Cardiac fibroblast (primary cell): ENCODE results near the gene SYT7.

Experiments
- DNase-seq, 2 donors: peaks; one replicate each; pipeline versions ENCODE4 v3.0.0 to v3.0.0-alpha.2; 2010; ENCODE audit warnings: low read depth in 2 of 2
- H3K4me3 ChIP-seq, 2 donors: replicated peaks in 1 of 2; 1 replicate in 1 of 2; 2 replicates in 1 of 2; pipeline ENCODE4 v1.5.1; 2011; ENCODE audit warnings: low read depth in 2 of 2, low read length in 2 of 2, mild to moderate bottlenecking in 2 of 2, moderate library complexity in 1 of 2
- TF ChIP-seq, protein P1 (sequence below): IDR thresholded peaks from one replicate; pipeline ENCODE4 v1.5.1; 2011; ENCODE audit warnings: low read depth, mild to moderate bottlenecking, low read length, inconsistent platforms

SYT7 gene

GRCh38 chr11:61613870-61614269 is 33.0 kb upstream of the SYT7 start:
- H3K4me3 ChIP-seq: no peak overlapping the region
- DNase-seq: no peak
- TF ChIP-seq, protein P1, sequence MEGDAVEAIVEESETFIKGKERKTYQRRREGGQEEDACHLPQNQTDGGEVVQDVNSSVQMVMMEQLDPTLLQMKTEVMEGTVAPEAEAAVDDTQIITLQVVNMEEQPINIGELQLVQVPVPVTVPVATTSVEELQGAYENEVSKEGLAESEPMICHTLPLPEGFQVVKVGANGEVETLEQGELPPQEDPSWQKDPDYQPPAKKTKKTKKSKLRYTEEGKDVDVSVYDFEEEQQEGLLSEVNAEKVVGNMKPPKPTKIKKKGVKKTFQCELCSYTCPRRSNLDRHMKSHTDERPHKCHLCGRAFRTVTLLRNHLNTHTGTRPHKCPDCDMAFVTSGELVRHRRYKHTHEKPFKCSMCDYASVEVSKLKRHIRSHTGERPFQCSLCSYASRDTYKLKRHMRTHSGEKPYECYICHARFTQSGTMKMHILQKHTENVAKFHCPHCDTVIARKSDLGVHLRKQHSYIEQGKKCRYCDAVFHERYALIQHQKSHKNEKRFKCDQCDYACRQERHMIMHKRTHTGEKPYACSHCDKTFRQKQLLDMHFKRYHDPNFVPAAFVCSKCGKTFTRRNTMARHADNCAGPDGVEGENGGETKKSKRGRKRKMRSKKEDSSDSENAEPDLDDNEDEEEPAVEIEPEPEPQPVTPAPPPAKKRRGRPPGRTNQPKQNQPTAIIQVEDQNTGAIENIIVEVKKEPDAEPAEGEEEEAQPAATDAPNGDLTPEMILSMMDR: no peak

GRCh38 chr11:61613051-61613450 is 32.2 kb upstream of the SYT7 start:
- DNase-seq: no peak
- H3K4me3 ChIP-seq: no peak overlapping the region
- TF ChIP-seq, protein P1: no peak

GRCh38 chr11:61611309-61611708 is 30.4 kb upstream of the SYT7 start:
- no peak for DNase-seq
- no peak overlapping the region for H3K4me3 ChIP-seq
- TF ChIP-seq, protein P1: no peak

DNA sequence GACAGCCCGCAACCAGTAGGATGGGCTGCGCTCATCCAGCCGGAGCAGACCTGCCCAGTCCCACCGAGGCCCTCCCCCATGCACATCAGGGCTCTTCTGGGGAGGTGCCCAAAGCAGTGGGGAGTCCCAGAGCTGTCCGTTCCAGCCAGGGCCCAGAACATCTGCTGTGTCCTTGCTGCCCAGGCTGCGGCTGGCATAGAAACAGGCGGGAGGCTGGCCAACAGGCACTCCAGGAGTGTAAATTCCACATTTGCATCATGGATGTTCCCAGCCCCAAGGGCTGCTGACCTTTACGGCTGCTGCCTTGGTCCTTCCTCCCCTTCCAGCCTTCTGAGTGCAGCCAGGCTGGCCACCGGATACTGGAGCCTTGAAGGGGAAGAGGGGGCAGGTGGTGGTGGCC is 30.0 kb upstream of the SYT7 start:
- no peak for DNase-seq
- TF ChIP-seq, protein P1: no peak
- H3K4me3 ChIP-seq: no peak overlapping the region

GRCh38 chr11:61609980-61610366 is 29.1 kb upstream of the SYT7 start:
- no peak for DNase-seq
- TF ChIP-seq, protein P1: peak; percentile 11
- no peak overlapping the region for H3K4me3 ChIP-seq

DNA sequence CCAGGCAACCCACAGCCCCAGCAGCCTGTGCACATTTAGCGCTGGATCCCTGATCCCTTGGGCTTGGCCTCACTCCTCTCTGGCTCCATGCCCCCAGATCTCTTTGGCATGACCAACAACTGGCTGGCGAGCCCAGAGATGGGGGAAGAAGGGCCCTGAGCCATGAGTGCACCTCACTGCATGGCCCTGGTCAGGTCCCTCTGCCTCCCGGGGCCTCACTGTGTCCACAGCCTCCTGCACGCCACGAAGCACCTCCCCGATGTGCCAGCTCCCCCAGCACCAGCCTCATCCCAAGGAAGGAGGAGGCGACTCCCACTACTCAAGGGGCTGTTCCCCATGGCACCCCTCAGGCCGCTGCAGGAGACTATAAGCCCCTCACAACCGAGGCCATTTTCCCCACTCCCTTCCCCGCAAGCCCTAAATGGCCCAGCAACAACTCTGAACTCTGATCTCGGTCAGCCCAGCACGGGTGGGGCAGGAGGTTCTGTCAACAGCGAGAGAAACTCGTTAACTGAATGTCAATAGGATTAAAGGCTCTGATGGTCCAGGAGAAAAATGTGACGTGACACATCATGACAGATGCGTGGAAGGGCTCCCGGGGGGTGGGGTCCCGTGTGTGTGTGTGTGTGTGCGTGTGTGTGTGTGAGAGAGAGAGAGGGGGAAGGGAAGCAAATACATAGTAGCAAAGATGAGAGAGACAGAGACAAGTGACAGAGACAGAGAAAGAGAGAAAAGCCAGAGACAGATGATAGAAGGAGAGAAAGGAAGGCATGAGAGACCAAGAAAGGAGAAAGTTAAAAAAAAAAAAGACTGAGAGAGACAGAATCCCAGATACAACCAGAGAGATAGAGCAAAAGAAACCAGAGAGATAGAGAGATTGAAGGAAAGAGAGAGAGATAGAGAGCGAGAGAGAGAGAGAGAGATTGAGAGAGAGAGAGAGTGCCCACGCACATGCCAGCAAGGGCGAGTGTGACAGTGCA is 28.4 kb upstream of the SYT7 start:
- H3K4me3 ChIP-seq: no peak overlapping the region
- TF ChIP-seq, protein P1: no peak
- DNase-seq: no peak
